C4-2B (cell line): ENCODE data around the gene CWC15.

Source experiments
- ZFX ChIP-seq: fragments of 450-650 bp; IDR thresholded peaks from 2 replicates; pipeline ENCODE4 v1.6.1; 2017
- TF ChIP-seq, protein P1 (sequence below): fragments of 450-650 bp; conservative IDR thresholded peaks from 2 replicates; pipeline ENCODE4 v1.5.1; 2017; ENCODE audit warnings: mild to moderate bottlenecking

- TF ChIP-seq, protein P1, sequence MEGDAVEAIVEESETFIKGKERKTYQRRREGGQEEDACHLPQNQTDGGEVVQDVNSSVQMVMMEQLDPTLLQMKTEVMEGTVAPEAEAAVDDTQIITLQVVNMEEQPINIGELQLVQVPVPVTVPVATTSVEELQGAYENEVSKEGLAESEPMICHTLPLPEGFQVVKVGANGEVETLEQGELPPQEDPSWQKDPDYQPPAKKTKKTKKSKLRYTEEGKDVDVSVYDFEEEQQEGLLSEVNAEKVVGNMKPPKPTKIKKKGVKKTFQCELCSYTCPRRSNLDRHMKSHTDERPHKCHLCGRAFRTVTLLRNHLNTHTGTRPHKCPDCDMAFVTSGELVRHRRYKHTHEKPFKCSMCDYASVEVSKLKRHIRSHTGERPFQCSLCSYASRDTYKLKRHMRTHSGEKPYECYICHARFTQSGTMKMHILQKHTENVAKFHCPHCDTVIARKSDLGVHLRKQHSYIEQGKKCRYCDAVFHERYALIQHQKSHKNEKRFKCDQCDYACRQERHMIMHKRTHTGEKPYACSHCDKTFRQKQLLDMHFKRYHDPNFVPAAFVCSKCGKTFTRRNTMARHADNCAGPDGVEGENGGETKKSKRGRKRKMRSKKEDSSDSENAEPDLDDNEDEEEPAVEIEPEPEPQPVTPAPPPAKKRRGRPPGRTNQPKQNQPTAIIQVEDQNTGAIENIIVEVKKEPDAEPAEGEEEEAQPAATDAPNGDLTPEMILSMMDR, result no peak
- no peak for TF ChIP-seq ZFX
Measured at GRCh38 chr11:94960488-94960887, 12.9 kb downstream of the CWC15 start.
